GM21447 (cell line): ENCODE measurements around the gene PRDM16.

Source experiments
- ATAC-seq: cut with Tn5 transposase; IDR thresholded peaks from one replicate; pipeline ENCODE4 v1.9.1; 2021; ENCODE audit not compliant: unreplicated experiment

PRDM16 gene

DNA sequence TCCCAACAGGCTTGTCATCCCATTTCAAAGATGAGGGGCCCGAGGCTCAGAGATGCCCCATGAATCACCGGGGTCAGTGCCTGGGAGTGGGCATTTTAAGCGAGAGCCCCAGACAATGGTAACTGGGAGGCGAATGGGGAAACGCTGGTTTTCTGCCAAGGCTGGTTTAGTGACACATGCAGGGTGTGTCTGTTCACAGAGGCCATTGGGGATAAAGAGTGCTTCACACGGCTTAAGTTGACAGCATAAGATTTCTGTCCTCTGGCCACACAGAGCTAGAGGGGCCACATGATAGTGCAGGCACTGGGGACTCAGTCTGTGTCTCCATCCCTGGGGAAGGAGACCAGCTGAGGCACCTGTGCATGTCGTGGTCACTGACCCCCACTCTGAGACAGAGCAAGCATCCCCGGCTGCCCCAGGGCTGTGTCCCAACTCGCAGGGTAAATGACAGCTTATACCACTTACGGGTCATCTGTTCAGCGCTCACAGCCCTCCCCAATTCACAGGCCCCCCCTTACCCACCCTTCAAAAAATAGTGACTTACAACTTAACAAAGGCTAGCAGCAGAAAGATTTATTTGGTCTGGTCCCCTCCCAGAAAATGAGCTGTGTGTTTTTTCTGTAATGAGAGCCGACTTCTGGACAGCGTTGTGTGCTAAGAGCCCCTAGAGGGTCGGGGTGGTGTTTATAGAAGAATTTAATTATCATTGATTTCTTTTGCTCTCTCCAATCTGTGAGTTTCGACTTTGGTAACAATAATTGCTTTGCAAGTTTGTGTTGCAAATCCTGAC, 350.6 kb downstream of the PRDM16 start:
- no peak for ATAC-seq

DNA sequence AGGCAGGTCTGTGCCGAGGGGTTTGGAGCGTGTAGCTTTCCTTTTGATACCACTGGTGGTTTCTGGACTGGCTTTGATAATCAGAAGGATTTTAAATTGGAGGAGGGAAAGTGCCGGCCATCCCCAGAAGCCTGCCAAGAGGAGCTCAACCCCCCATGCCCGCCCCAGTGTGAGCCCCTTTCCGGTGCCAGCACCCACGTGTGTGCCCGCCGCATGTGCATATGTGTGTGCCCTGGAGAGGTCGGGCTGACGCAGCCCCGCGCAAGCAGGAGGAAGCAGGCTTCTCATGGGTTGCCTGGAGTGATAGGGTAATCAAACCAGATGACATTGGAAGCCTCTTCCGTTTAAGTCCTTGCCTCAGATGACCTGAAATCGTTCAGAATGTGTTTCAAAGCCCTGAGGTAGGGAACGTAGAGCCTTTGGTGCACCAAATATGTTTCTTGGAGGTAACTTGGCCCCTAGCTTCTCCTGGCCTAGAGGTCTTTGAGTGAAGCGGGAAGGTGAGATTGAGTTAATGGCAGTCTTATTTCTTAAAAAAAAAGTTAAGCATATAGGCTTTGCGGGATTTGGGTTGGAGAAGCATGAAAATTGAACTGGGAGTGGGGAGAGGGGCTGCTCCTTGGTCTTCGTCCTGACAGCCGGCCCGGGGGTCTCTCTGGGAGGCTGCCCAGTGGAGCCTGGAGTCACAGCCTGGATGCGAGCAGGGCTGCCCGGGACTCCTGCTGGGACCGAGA, 351.4 kb downstream of the PRDM16 start:
- no peak for ATAC-seq

GRCh38 chr1:3422638-3423037, 353.6 kb downstream of the PRDM16 start:
- ATAC-seq = no peak

DNA sequence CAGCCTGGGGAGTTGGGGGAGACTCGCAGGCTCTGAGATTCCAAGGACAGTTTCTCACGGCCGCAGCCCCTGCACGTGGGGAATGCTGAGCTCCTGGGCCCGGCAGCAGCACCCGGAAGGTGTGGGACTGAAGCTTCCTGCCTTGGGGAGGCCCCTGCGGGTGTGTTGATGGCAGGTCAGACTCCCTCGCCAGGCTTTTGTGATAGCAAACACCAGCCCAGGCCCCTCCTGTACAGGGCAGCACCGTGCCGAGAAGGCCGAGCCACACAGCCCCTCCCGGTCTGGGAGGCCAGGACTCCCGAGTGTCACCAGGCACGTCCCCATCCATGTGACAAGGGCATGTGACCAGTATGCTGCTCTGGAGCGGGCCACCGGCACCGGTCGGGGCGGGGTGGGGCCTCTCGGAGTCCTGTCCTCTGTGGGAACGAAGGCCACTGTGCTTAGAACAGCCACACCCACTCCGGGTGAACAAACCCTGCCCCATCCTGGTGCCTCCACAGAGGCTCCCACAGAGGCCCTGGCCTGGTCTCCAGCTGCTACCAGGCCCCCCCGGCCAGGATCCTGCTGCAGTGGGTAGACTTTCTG, 354.3 kb downstream of the PRDM16 start:
- no peak for ATAC-seq

GRCh38 chr1:3423896-3424611, 355.1 kb downstream of the PRDM16 start:
- ATAC-seq = no peak

- no peak for ATAC-seq
These were observed 356.6 kb downstream of the PRDM16 start for GRCh38 chr1:3425486-3426215.

DNA sequence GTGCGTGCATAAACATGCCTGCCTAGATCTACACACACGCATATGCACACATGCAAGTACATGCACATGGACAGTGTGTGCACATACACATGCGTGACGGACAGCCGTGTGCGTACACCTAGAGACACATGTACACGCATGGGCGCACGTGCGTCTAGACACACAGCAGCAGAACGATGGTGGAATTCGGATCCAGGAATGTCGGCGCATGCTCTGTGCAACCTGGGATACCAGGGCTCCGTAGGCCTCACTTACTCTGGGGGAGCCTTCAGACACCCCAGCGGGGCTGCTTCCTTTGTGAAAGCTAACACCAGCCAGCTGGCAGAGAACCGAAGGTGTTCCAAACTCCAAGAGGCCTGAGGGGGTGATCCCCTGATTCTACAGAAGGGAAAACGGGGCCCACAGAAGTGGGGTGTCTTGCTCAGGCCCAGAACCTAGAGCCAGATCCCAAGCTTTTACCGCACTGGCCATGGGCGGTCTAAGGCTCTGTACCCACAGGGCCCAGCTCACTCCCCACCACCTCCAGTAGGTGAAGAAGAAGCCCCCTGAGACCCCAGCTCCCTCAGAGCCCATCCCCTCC, 358.0 kb downstream of the PRDM16 start:
- no peak for ATAC-seq

GRCh38 chr1:3427711-3428704, 359.0 kb downstream of the PRDM16 start:
- ATAC-seq = no peak

- no peak for ATAC-seq
These were observed 359.9 kb downstream of the PRDM16 start for GRCh38 chr1:3428899-3429298.

GRCh38 chr1:3429320-3429719, 360.3 kb downstream of the PRDM16 start:
- no peak for ATAC-seq

- no peak for ATAC-seq
These were observed 360.8 kb downstream of the PRDM16 start for GRCh38 chr1:3429766-3430165.

GRCh38 chr1:3430406-3430805, 361.4 kb downstream of the PRDM16 start:
- ATAC-seq = no peak

DNA sequence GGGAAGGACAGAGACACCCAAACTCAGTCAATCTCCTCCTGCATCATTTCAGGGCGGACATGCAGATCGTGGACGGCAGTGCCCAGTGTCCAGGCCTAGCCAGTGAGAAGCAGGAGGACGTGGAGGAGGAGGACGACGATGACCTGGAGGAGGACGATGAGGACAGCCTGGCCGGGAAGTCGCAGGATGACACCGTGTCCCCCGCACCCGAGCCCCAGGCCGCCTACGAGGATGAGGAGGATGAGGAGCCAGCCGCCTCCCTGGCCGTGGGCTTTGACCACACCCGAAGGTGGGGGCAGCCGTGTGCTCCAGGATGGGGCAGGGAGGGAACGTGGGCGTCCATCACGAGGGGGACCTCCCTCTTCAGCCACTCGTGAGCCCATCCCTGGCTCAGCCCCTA, 361.8 kb downstream of the PRDM16 start:
- no peak for ATAC-seq

DNA sequence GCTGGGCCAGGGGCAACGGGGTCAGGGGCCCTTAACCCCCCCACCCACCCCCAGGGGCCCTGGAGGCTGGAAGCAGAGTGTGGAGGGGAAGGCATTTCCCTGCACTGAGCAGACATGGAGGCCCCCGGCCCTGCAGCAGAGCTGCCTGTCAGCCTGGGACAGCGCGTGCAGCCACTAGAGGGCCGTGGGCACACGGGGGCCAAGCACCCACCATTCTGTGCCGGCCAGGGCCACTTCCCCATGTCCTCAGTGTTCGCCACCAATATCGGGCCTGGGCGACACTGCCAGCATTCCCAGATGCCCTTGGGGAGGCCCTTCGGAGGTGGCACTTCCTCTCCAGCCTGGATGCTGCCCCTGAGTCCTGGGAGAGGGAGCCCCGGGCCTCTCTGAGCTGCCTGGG, 362.3 kb downstream of the PRDM16 start:
- ATAC-seq = no peak

DNA sequence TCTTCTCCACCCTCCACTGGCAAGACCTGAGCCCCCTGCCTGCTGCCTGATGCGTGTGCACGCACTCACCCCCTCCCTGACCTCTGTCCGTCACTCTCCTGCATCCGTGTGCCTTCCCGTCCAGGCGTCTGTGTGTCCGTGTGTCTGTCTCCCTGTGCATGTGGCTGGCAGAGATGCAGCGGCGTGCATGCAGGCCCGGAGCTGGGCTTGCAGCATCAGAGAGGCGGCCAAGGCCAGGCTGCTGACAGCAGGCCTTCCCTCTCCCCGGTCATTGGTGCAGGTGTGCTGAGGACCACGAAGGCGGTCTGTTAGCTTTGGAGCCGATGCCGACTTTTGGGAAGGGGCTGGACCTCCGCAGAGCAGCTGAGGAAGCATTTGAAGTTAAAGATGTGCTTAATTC, 362.7 kb downstream of the PRDM16 start:
- ATAC-seq = no peak

GRCh38 chr1:3432306-3432705, 363.3 kb downstream of the PRDM16 start:
- ATAC-seq = no peak

DNA sequence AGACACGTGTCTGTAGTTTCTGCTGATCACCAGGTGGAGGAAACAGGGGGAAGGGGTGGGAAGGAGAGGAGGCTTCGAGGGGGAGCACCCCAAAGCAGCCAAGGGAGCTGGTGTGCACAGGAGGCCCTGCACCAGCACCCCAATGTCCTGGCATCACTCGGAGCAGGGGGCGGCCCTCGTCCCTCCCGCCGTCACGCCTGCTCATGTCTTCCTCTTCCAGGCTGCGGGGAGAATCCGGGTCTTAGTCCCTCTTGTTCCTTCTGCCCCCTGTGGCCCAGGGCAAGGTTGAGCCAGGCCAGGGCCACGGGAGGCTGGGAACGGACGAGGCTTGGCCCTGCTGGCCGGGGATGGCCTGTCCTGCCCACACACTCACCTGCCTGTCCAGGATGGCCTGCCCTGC, 364.1 kb downstream of the PRDM16 start:
- no peak for ATAC-seq

DNA sequence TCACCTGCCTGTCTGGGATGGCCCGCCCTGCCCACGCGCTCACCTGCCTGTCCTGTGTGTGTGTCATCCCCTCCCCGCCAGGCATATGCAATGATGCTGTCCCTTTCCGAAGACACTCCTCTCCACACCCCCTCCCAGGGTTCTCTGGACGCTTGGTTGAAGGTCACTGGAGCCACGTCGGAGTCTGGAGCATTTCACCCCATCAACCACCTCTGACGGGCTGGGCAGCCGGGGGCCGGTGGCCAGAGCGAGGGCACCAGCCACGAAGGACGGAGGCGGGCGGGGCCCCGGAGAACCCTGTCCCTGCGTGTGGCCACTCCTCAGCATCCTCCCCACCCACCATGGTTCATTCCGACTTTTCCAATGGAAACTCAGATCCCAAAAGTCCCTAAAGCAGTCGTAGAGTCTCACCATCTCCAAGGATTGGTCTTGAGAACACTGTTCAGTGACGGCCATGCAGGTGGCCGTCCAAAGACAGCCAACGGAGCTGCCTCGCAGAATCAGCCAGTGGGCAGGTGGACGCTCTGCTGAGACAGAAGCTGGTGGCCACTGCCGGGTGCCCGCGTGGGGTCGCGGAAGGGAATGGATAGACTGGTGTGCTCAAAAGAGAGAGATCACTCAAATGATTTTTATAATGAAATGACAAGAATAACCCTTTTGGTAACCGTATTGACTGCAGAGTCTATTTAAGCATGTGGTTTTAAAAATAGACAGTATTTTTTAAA, 364.8 kb downstream of the PRDM16 start:
- ATAC-seq = no peak
